Activated T-helper 1 cell treated with Interleukin-2 at 50 U/mL for 16 hours (primary cell): ENCODE data around the gene HSD17B2.
"Not testable (repeated sequence)": the region's sequence is repeated elsewhere in the genome, so short reads cannot be mapped to it uniquely, and the experiment has no call there.

Experiments used
- DNase-seq: peaks from one replicate; pipeline ENCODE4 v3.0.0-alpha.2; 2020; ENCODE audit warnings: low read depth

The HSD17B2 gene

DNA sequence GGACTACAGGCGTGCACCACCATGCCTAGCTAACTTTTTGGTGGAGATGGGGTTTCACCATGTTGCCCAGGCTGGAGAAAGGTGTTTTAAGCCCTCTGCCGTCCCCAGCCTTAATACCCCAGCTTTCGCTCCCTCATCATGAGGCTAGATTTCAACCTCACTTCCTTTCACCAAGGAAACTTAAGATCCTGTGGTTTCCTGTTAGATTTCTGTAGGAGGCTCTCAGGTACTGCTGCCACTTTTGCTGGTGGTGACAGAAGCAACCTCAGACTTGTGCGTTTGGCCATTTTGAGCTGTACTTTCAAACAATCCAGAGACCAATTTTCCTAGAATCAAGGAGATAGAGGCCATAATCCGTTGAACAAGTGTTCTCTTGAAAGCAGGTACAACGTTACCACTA, 98.7 kb downstream of the HSD17B2 start:
- no peak for DNase-seq

DNA sequence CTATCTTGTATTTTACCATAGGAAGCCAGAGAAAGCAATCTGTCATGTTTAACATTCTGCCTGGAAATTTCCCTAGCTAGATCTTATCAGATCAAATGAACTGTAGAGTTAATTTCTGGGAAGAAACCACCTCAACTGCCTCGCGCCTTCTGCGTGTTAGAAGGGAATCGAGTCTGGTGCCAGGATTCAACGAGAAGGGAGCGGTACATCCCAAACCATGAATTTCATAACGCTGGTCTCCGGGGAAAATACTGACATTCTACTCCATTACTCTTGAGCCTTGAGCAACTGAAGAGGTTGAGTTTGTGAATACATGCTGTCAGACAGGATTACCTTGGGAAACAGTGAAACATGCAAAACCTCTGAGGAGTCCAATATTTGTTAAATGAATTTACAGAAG, 99.8 kb downstream of the HSD17B2 start:
- no peak for DNase-seq

- DNase-seq = no peak
Measured at GRCh38 chr16:82135844-82136243, 100.8 kb downstream of the HSD17B2 start.

DNA sequence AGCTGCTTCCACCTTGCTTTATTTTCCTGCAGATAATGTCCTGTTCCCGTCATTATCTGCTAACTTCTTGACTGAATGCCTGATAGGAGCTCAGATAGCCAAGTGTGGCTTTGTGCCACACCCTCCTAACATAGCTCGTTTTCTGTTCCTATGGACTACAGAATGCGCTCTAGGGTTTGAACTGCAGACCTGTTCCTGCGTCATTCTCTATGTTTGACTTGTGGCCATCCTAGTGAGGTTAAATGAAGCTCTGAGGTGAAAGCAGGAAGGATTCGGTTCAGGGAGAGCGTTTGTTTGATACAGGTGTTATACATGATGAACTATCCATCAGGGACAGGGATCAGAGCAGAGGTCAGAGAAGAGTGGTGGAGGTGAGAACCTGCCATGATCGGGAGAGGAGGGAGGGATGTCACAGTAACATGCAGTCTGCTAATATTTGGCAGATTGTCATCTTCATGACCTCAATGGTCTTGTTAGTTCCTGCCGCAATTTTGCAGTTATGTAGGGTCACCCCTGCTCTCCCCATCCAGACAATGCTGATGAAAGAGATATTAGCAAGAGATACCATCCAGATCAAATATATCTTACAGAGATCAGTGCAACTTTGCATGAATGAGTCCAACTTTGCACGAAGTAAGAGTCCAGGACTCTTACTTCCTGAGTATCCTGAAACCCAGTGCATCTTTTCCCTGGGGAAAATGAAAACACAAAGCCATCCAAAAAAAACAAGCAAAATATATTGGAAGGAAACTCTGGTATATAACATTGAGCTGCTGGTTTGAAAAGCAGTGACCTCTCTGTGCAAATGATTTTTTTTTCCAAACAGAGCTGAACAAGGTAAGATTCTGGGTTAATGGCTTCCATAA, 102.1 kb downstream of the HSD17B2 start:
- DNase-seq = no peak

- no peak for DNase-seq
Measured at GRCh38 chr16:82137822-82138167, 102.7 kb downstream of the HSD17B2 start.

DNA sequence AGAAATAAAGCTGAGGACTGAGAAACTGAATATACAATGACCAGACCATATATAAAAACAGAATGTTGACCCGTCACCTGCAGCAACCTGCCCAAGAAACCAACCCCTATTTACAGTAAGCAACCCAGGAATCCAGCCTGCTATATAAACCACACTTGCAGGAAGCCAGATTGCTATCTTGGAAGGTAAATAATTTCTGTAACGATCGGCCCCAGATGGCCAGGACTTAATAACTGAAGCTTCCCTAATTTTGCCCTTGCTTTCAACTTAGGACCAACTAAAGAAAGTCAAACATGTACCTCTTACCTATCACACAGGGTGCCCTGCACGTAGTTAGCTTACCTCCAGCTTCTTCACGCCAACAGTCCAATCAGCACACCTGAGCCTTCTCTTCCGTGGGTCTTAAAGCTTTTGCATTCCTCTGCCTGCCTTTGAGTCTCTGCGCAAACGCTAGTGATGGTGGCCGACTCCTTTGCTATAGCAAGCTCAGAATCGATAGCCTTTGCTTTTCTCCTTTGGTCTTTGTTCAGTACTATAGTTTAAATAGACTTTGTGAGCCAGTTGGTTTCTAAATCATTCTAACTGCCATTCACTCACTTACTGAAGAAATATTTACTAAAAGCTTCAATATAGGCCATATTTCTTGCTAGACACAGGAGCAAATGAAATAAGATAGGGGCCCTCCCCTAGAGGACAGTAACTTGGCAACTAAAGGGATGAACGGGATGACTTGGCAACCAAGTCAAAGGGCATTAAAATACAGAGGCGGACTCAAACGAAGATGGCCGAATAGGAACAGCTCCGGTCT, 103.6 kb downstream of the HSD17B2 start:
- no peak for DNase-seq

DNA sequence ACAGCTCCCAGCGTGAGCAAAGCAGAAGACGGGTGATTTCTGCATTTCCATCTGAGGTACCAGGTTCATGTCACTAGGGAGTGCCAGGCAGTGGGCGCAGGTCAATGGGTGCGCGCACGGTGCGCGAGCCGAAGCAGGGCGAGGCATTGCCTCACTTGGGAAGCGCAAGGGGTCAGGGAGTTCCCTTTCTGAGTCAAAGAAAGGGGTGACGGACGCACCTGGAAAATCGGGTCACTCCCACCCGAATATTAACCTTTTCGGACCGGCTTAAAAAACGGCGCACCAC, 104.2 kb downstream of the HSD17B2 start:
- not testable (repeated sequence) for DNase-seq

- DNase-seq = no peak
Measured at GRCh38 chr16:82146556-82146955, 111.5 kb downstream of the HSD17B2 start.

- no peak for DNase-seq
Measured at GRCh38 chr16:82146957-82147356, 111.9 kb downstream of the HSD17B2 start.

DNA sequence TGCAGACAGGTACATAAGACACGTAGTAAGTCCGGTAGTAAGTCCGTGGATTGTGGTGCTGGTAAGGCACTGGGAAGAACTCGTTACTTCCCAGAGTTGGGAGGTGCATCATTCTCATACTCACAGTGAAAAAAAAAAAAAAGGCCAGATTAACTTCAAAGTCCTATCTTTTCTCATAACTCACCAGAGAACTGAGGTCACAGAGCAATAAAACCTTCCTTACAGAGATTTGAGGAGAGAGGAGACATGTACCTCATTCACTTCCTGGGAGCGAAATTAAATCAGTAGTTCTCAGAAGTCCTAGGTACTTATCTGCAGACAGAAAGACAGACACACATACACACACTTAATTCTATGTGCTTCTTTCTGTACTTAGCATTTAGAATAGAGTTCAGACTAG, 112.5 kb downstream of the HSD17B2 start:
- no peak for DNase-seq
